ENCODE data around the gene COG4. TPM values are rescaled to one million over a fixed set of nuclear protein-coding genes. Genes with fewer than 3 reads are reported as not detected.

The COG4 gene
- total and polyA plus RNA-seq, 7 donors: 29.1 to 80.3 (median 53.0) TPM

DNA sequence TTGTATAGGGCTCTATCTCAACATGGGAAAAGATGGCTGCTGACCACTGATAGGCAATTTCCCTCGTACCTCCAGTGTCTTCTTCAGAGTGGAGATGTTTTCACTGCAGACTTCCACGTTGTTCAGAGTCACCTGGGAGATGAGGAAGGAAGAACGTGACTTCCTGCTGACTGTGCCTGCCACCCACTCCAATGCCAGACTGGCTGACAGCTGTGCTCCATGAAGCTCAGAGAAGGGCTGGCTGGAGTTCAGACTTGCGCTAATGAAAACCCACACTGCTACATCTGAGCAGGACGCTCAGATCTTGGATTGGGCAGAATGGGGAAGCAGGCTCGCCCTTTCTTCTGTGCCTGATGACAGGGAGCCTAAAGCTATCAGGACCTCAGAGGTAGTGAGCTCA is 33.1 kb downstream of the COG4 start:
- peaks cover 4 to 83% of the 10 kb centered on the region in 2 donors for H3K36me3 ChIP-seq (ENCODE audit: insufficient read depth in 1 of 2, low read depth in 1 of 2)
- WGBS, 3 donors: 23 to 37% (median 23%) methylated on average over 6 of the region's 6 CpGs
- TF ChIP-seq, protein P1, sequence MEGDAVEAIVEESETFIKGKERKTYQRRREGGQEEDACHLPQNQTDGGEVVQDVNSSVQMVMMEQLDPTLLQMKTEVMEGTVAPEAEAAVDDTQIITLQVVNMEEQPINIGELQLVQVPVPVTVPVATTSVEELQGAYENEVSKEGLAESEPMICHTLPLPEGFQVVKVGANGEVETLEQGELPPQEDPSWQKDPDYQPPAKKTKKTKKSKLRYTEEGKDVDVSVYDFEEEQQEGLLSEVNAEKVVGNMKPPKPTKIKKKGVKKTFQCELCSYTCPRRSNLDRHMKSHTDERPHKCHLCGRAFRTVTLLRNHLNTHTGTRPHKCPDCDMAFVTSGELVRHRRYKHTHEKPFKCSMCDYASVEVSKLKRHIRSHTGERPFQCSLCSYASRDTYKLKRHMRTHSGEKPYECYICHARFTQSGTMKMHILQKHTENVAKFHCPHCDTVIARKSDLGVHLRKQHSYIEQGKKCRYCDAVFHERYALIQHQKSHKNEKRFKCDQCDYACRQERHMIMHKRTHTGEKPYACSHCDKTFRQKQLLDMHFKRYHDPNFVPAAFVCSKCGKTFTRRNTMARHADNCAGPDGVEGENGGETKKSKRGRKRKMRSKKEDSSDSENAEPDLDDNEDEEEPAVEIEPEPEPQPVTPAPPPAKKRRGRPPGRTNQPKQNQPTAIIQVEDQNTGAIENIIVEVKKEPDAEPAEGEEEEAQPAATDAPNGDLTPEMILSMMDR (IDR thresholded peaks at IDR 0.05): no peak

DNA sequence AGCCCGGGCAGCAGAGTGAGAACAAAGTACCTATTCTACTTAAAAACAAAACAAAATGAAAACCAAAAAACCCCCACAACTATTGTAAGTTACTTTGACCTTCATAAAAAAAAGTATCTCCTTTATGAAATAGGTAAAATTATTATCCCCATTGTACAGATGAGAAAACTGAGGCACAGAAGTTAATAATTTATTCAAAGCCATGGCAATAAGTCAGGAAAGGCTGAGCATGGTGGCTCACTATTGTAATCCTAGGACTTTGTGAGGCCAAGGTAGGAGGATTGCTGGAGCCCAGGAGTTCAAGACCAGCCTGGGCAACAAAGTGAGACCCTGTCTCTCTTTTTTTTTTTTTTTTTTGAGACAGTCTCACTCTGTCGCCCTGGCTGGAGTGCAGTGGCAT is 38.5 kb downstream of the COG4 start:
- 90 to 98% (median 94%) methylated on average over 2 of the region's 2 CpGs for WGBS, 3 donors
- peaks cover 2 to 92% of the 10 kb centered on the region in 2 donors for H3K36me3 ChIP-seq (ENCODE audit: insufficient read depth in 1 of 2, low read depth in 1 of 2)
- no peak overlapping the region for H3K27ac ChIP-seq
- no peaks in the 10 kb centered on the region for H3K27me3 ChIP-seq (ENCODE audit: insufficient read depth in 3 of 3, low read length in 2 of 3)
- H3K9me3 ChIP-seq: no peaks in the 10 kb centered on the region
- DNase-seq (no peak), ATAC-seq (no peak)
- TF ChIP-seq, protein P1 (IDR thresholded peaks at IDR 0.05): no peak
- no peak overlapping the region for H3K4me3 ChIP-seq
- peaks cover 8% of the 10 kb centered on the region for H3K4me1 ChIP-seq
- intact Hi-C loops (cut with DNase I): no loop called here

More for the DNA sequence above, 33.1 kb downstream of the COG4 start:
- H3K4me1 ChIP-seq: peaks cover 6% of the 10 kb centered on the region
- no peaks in the 10 kb centered on the region for H3K9me3 ChIP-seq
- H3K4me3 ChIP-seq: no peak overlapping the region
- ATAC-seq: peak; percentile 88 to 94 (median 89)
- H3K27ac ChIP-seq: peak overlapping the region; percentile 81
- intact Hi-C loops (cut with DNase I): no loop called here
- no peaks in the 10 kb centered on the region for H3K27me3 ChIP-seq (ENCODE audit: insufficient read depth in 3 of 3, low read length in 2 of 3)
- DNase-seq: peak in 1 of 2 donors; percentile 76

DNA sequence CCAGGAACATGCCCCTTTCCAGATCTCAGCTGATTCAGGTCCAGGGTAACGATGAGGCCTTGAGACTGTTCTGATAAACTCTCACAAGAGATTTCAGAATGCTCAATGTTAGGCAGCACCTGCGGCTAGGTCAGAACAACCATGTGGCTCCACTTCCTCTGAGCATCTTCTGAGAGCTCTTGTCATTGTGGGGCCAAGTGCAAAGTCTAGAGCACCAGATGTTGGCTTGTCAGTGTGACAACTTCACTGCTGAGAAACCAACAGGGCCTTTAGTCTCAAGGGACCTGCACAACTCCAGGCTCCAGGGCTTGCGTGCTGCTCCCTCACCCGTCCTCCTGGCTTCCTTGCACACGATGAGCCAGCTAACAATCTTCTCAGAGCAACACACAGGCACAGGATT is 39.9 kb downstream of the COG4 start:
- DNase-seq (no peak), ATAC-seq (no peak)
- 83 to 93% (median 85%) methylated on average over 5 of the region's 5 CpGs for WGBS, 3 donors
- TF ChIP-seq, protein P1 (IDR thresholded peaks at IDR 0.05): no peak
- no peak overlapping the region for H3K27ac ChIP-seq
- H3K36me3 ChIP-seq (ENCODE audit: insufficient read depth in 1 of 2, low read depth in 1 of 2): peaks cover 2 to 93% of the 10 kb centered on the region in 2 donors
- no peaks in the 10 kb centered on the region for H3K27me3 ChIP-seq (ENCODE audit: insufficient read depth in 3 of 3, low read length in 2 of 3)
- intact Hi-C loops (cut with DNase I): no loop called here
- no peak overlapping the region for H3K4me3 ChIP-seq
- no peaks in the 10 kb centered on the region for H3K9me3 ChIP-seq
- H3K4me1 ChIP-seq: peaks cover 5% of the 10 kb centered on the region

DNA sequence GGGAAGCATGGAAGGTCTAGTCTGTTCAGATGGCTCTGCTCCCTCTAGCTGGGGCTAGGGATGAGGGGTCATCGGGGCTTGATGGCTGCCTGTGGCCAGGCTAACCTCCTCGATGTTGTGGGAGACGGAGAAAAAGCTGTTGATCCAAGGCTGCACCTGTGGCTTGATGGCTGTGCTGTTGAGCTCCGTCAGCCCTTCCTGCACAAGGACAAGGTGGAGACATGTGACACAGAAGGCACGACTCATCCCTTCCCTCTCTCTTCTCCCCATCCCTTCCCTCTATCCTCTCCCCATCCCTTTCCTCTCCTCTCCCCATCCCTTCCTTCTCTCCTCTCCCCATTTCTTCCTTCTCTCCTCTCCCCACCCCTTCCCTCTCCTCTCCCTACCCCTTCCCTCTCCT is 40.7 kb downstream of the COG4 start:
- Histone ChIP-seq H3K36me3 (ENCODE audit: insufficient read depth in 1 of 2, low read depth in 1 of 2) (peaks cover 2 to 93% of the 10 kb centered on the region in 2 donors), H3K27me3 (ENCODE audit: insufficient read depth in 3 of 3, low read length in 2 of 3) (no peaks in the 10 kb centered on the region), H3K27ac (no peak overlapping the region), H3K4me3 (no peak overlapping the region), H3K4me1 (peaks cover 4% of the 10 kb centered on the region), H3K9me3 (no peaks in the 10 kb centered on the region)
- intact Hi-C loops (cut with DNase I): no loop called here
- ATAC-seq: no peak
- DNase-seq: no peak
- 81 to 95% (median 81%) methylated on average over 5 of the region's 5 CpGs for whole genome bisulfite sequencing, 3 donors
- TF ChIP-seq, protein P1 (IDR thresholded peaks at IDR 0.05): no peak

DNA sequence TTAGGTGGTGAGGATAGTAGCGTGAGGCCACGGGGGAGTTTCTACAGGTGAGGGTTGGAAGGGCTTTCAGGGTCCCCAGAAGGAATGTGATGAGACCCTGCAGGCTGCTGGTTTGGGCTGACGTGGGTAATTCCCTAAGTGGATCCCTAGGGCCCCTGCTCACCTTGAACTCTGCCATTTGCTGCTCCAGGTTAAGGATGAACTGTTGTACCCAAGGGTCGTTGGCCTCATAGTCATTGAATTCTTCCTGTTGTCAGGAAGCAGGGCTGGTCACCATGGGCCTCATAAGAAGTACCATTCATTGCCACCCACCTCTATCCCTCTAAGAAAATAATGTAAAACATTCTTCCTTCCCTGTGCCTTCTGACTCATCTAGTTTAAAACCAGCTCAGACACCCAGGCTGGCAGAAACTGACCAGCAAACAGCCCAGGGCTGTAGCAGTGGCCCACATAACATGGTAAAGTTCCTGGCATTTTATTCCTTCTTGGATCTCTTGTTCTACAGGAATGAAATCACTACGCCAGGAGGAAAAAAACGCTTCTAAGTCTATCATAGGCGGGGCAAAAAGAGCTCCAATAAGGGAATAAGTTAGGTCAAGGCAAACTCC is 41.3 kb downstream of the COG4 start:
- Histone ChIP-seq H3K36me3 (ENCODE audit: insufficient read depth in 1 of 2, low read depth in 1 of 2) (peaks cover 2 to 91% of the 10 kb centered on the region in 2 donors), H3K27ac (no peak overlapping the region), H3K27me3 (ENCODE audit: insufficient read depth in 3 of 3, low read length in 2 of 3) (no peaks in the 10 kb centered on the region), H3K9me3 (no peaks in the 10 kb centered on the region), H3K4me3 (no peak overlapping the region), H3K4me1 (peaks cover 10% of the 10 kb centered on the region)
- DNase-seq (no peak), ATAC-seq (no peak)
- TF ChIP-seq, protein P1 (IDR thresholded peaks at IDR 0.05): no peak
- 82 to 97% (median 90%) methylated on average over 7 of the region's 7 CpGs for WGBS, 3 donors
- intact Hi-C loops (cut with DNase I): no loop called here

All from psoas muscle (tissue), 8 donors.